Psoas muscle (tissue), 8 donors: ENCODE data around the gene OPRD1. TPM values are rescaled to one million over a fixed set of nuclear protein-coding genes. Genes with fewer than 3 reads are reported as not detected.

ENCODE experiments used
- ATAC-seq, 4 donors: fragments of 200-7000 bp; cut with Tn5 transposase; one replicate each; pipeline ENCODE4 v1.9.1; 2020; ENCODE audit warnings: moderate library complexity in 3 of 4, mild to moderate bottlenecking in 2 of 4
- DNase-seq, 2 donors: peaks; one replicate each; pipeline ENCODE4 v3.0.0-alpha.2; 2020
- H3K27ac ChIP-seq: fragments of 200-600 bp; one replicate; pipeline ENCODE4 v1.8.0; 2022
- H3K27me3 ChIP-seq, 3 donors: fragments of 200-600 bp in 1 of 3; one replicate each; pipeline versions ENCODE4 v1.6.1 to v1.8.0; 2013 to 2022; ENCODE audit warnings: low read length in 2 of 3, mild to moderate bottlenecking in 2 of 3, moderate library complexity in 1 of 3; ENCODE audit not compliant: insufficient read depth in 3 of 3
- H3K36me3 ChIP-seq, 2 donors: fragments of 200-600 bp in 1 of 2; one replicate each; pipeline versions ENCODE4 v1.6.1 to v1.8.0; 2013 to 2022; ENCODE audit warnings: low read depth in 1 of 2, mild to moderate bottlenecking in 1 of 2, moderate library complexity in 1 of 2; ENCODE audit not compliant: insufficient read depth in 1 of 2
- H3K4me1 ChIP-seq: fragments of 200-600 bp; one replicate; pipeline ENCODE4 v1.8.0; 2022
- H3K4me3 ChIP-seq: fragments of 200-600 bp; one replicate; pipeline ENCODE4 v1.8.0; 2022; ENCODE audit warnings: mild to moderate bottlenecking
- H3K9me3 ChIP-seq: fragments of 200-600 bp; one replicate; pipeline ENCODE4 v1.8.0; 2022
- CTCF ChIP-seq: fragments of 200-600 bp; IDR thresholded peaks from one replicate; pipeline ENCODE4 v1.8.0; 2022; ENCODE audit warnings: antibody characterized with exemption
- WGBS, 3 donors: extraction: QIAGEN DNeasy Blood & Tissue Kit; methylation state at CpG; one replicate each; pipeline versions ENCODE4 v1.1.6 to v1.1.7; 2013; 5-methylcytosine and 5-hydroxymethylcytosine counted together
- intact Hi-C, 2 donors: fragments of 100-400 bp; cut with DNase I; formaldehyde crosslinking; loops; one replicate each; pipeline versions ENCODE4 v1.11.0 to v1.14.2; 2022
- polyA plus RNA-seq, 3 donors: library from polyadenylated mRNA; stranded (reverse); fragments of 200-250 nt; gene quantifications; one replicate each; pipeline ENCODE4 v1.2.3, GENCODE V29; 2013
- total RNA-seq, 4 donors: library from RNA; stranded (reverse); fragmentation: NEBNext Ultra II Directional in 2 of 4; extraction: Animal tissue kit (Norgen Biotek cat#: 25700) in 2 of 4; gene quantifications; one replicate each; pipeline versions ENCODE4 v1.2.1 to v1.2.4, GENCODE V29; 2021 to 2023
- donor health status: healthy with polysubstance abuse.
- donor health status: DM: no; HTN: no; CAD: no; lungs with moderate emphysema.
- donor health status: Bipolar disorder and iron deficiency.
- donor health status: healthy.
- donor health status: DM: yes; HTN: yes; CAD: no.
- donor health status: DM: no; HTN: no; CAD: no.
- donor health status: DM: no; HTN: no; CAD: no.
- donor health status: DM: yes; HTN: yes; CAD: no.

OPRD1 gene
- total and polyA plus RNA-seq, 7 donors, result 0.02 to 0.12 (median 0.05) TPM; not detected in 3

GRCh38 chr1:28855046-28855445 is 43.1 kb downstream of the OPRD1 start:
- 63 to 68% (median 66%) methylated on average over 8 of the region's 8 CpGs for WGBS, 3 donors
- Histone ChIP-seq H3K27ac (no peak overlapping the region), H3K4me3 (no peak overlapping the region), H3K4me1 (no peaks in the 10 kb centered on the region), H3K27me3 (peaks cover 0 to 18% (median 0%) of the 10 kb centered on the region in 3 donors), H3K36me3 (no peaks in the 10 kb centered on the region), H3K9me3 (no peaks in the 10 kb centered on the region)
- intact Hi-C loops, result no loop called here
- ATAC-seq, result no peak
- DNase-seq, result no peak
- no peak for TF ChIP-seq CTCF

- ATAC-seq, result no peak
- Histone ChIP-seq H3K9me3 (no peaks in the 10 kb centered on the region), H3K36me3 (no peaks in the 10 kb centered on the region), H3K27ac (no peak overlapping the region), H3K4me3 (no peak overlapping the region), H3K27me3 (peaks cover 0 to 18% (median 0%) of the 10 kb centered on the region in 3 donors), H3K4me1 (no peaks in the 10 kb centered on the region)
- no peak for DNase-seq
- no peak for TF ChIP-seq CTCF
- 11 to 22% (median 19%) methylated on average over 10 to 12 of the region's 12 CpGs for WGBS, 3 donors
- intact Hi-C loops, result no loop called here
Observed at GRCh38 chr1:28855469-28855951, 43.5 kb downstream of the OPRD1 start.

GRCh38 chr1:28855969-28856368 is 44.0 kb downstream of the OPRD1 start:
- DNase-seq, result no peak
- Histone ChIP-seq H3K27ac (no peak overlapping the region), H3K36me3 (no peaks in the 10 kb centered on the region), H3K9me3 (no peaks in the 10 kb centered on the region), H3K27me3 (peaks cover 0 to 18% (median 0%) of the 10 kb centered on the region in 3 donors), H3K4me3 (no peak overlapping the region), H3K4me1 (no peaks in the 10 kb centered on the region)
- no peak for ATAC-seq
- TF ChIP-seq CTCF, result no peak
- intact Hi-C loops, result no loop called here
- 76 to 78% (median 77%) methylated on average over 7 of the region's 7 CpGs for WGBS, 3 donors

GRCh38 chr1:28860332-28861073 is 48.5 kb downstream of the OPRD1 start:
- Histone ChIP-seq H3K9me3 (no peaks in the 10 kb centered on the region), H3K4me3 (no peak overlapping the region), H3K4me1 (no peaks in the 10 kb centered on the region), H3K27me3 (peaks cover 0 to 9% (median 0%) of the 10 kb centered on the region in 3 donors), H3K36me3 (no peaks in the 10 kb centered on the region), H3K27ac (no peak overlapping the region)
- no peak for TF ChIP-seq CTCF
- ATAC-seq, result no peak
- intact Hi-C loops, result no loop called here
- WGBS, 3 donors, result 82 to 85% (median 83%) methylated on average over 3 of the region's 3 CpGs
- DNase-seq, result no peak
